Measurements from ENCODE around the gene KIAA0513.
A peak's percentile ranks its signal among the peaks of the same experiment; 100 is the strongest.

KIAA0513 gene

GRCh38 chr16:85126705-85127378 lies 99.2 kb downstream of the KIAA0513 start:
- no peak overlapping the region for H3K4me3 ChIP-seq (replicated peaks; ENCODE audit: low read depth, low read length)

GRCh38 chr16:85127379-85127723 lies 99.8 kb downstream of the KIAA0513 start:
- no peak for DNase-seq (ENCODE audit: low read depth)
- no peak overlapping the region for H3K4me3 ChIP-seq (replicated peaks; ENCODE audit: low read depth, low read length)
- no peak for TF ChIP-seq CTCF (IDR thresholded peaks at IDR 0.05; ENCODE audit: low read length, missing control alignments)

More at GRCh38 chr16:85126705-85127378, 99.2 kb downstream of the KIAA0513 start:
- TF ChIP-seq CTCF (IDR thresholded peaks at IDR 0.05; ENCODE audit: low read length, missing control alignments), result no peak
- peak; percentile 92 for DNase-seq (ENCODE audit: low read depth)

- no peak for TF ChIP-seq CTCF (IDR thresholded peaks at IDR 0.05; ENCODE audit: low read length, missing control alignments)
- no peak for DNase-seq (ENCODE audit: low read depth)
- H3K4me3 ChIP-seq (replicated peaks; ENCODE audit: low read depth, low read length), result no peak overlapping the region
Observed at GRCh38 chr16:85128079-85128837, 100.7 kb downstream of the KIAA0513 start.

GRCh38 chr16:85129876-85130704 lies 102.5 kb downstream of the KIAA0513 start:
- DNase-seq (ENCODE audit: low read depth), result peak; percentile 74
- no peak overlapping the region for H3K4me3 ChIP-seq (replicated peaks; ENCODE audit: low read depth, low read length)
- TF ChIP-seq CTCF (IDR thresholded peaks at IDR 0.05; ENCODE audit: low read length, missing control alignments), result no peak

GRCh38 chr16:85130705-85131028 lies 103.1 kb downstream of the KIAA0513 start:
- no peak for TF ChIP-seq CTCF (IDR thresholded peaks at IDR 0.05; ENCODE audit: low read length, missing control alignments)
- DNase-seq (ENCODE audit: low read depth), result no peak
- H3K4me3 ChIP-seq (replicated peaks; ENCODE audit: low read depth, low read length), result no peak overlapping the region

- DNase-seq (ENCODE audit: low read depth), result no peak
- no peak overlapping the region for H3K4me3 ChIP-seq (replicated peaks; ENCODE audit: low read depth, low read length)
- no peak for TF ChIP-seq CTCF (IDR thresholded peaks at IDR 0.05; ENCODE audit: low read length, missing control alignments)
Observed at GRCh38 chr16:85132456-85133289, 105.1 kb downstream of the KIAA0513 start.

All from fibroblast of pulmonary artery (primary cell).